CD14-positive monocyte (primary cell): ENCODE results near the gene HDAC4. TPM values are rescaled to one million over a fixed set of nuclear protein-coding genes. Genes with fewer than 3 reads are reported as not detected.

ENCODE experiments used
- DNase-seq, 3 donors: peaks; one replicate each; pipeline ENCODE4 v3.0.0-alpha.2; 2011 to 2022
- H2AFZ ChIP-seq: 2 replicates; pipeline ENCODE4 v1.6.0; 2012; ENCODE audit warnings: mild to moderate bottlenecking, low read depth, low read length, inconsistent platforms; ENCODE audit not compliant: insufficient read depth, poor library complexity, severe bottlenecking
- H3K27ac ChIP-seq, 2 donors: 1 replicate in 1 of 2; 2 replicates in 1 of 2; pipeline ENCODE4 v1.5.1; 2012 to 2013; ENCODE audit warnings: low read length in 2 of 2, control low read depth in 1 of 2, inconsistent platforms in 1 of 2, low read depth in 1 of 2, mild to moderate bottlenecking in 1 of 2
- H3K27me3 ChIP-seq, 2 donors: one replicate each; pipeline versions ENCODE4 v1.6.0 to v1.6.1; 2011 to 2013; ENCODE audit warnings: low read length in 2 of 2; ENCODE audit not compliant: control insufficient read depth in 2 of 2, insufficient read depth in 2 of 2
- H3K36me3 ChIP-seq, 2 donors: replicated peaks in 1 of 2; 1 replicate in 1 of 2; 2 replicates in 1 of 2; pipeline versions ENCODE4 v1.5.1 to v1.6.1; 2012 to 2013; ENCODE audit warnings: low read length in 2 of 2, control low read depth in 1 of 2, inconsistent platforms in 1 of 2, mild to moderate bottlenecking in 1 of 2; ENCODE audit not compliant: insufficient read depth in 2 of 2, control insufficient read depth in 1 of 2
- H3K4me1 ChIP-seq, 2 donors: 1 replicate in 1 of 2; 2 replicates in 1 of 2; pipeline versions ENCODE4 v1.5.1 to v1.6.1; 2012 to 2013; ENCODE audit warnings: low read length in 2 of 2, control low read depth in 1 of 2, inconsistent platforms in 1 of 2, mild to moderate bottlenecking in 1 of 2, moderate library complexity in 1 of 2; ENCODE audit not compliant: insufficient read depth in 2 of 2, control insufficient read depth in 1 of 2
- H3K4me2 ChIP-seq: replicated peaks from 2 replicates; pipeline ENCODE3; 2012; ENCODE audit warnings: low read length, moderate library complexity, mild to moderate bottlenecking; ENCODE audit not compliant: poor library complexity, severe bottlenecking; ENCODE audit errors: extremely low read depth
- H3K4me3 ChIP-seq, 3 experiments: fragments of 200-600 bp in 1 of 3; sonication (generic) in 1 of 3; replicated peaks in 1 of 3; 1 replicate in 2 of 3; 2 replicates in 1 of 3; pipeline ENCODE4 v1.5.1; 2011 to 2013; ENCODE audit warnings: low read length in 3 of 3, mild to moderate bottlenecking in 3 of 3, control low read depth in 2 of 3, low read depth in 2 of 3, inconsistent platforms in 1 of 3, moderate library complexity in 1 of 3
- H3K79me2 ChIP-seq: 2 replicates; pipeline ENCODE4 v1.6.0; 2012; ENCODE audit warnings: mild to moderate bottlenecking, control low read depth, inconsistent platforms, low read length, moderate library complexity; ENCODE audit not compliant: insufficient read depth
- H3K9ac ChIP-seq: 2 replicates; pipeline ENCODE4 v1.6.0; 2017; ENCODE audit warnings: low read length, mild to moderate bottlenecking; ENCODE audit not compliant: insufficient read depth, poor library complexity, severe bottlenecking
- H3K9me3 ChIP-seq, 2 donors: replicated peaks in 1 of 2; 1 replicate in 1 of 2; 2 replicates in 1 of 2; pipeline versions ENCODE4 v1.5.1 to v1.6.1; 2012 to 2013; ENCODE audit warnings: low read length in 2 of 2, control low read depth in 1 of 2; ENCODE audit not compliant: control insufficient read depth in 1 of 2, insufficient read depth in 1 of 2
- H4K20me1 ChIP-seq: 2 replicates; pipeline ENCODE4 v1.6.0; 2012; ENCODE audit warnings: mild to moderate bottlenecking, low read length, control low read depth, moderate library complexity; ENCODE audit not compliant: insufficient read depth
- H3K27ac Mint-ChIP-seq, 7 donors: one replicate each; pipeline ENCODE4 v1.8.0; 2020; ENCODE audit warnings: mild to moderate bottlenecking in 7 of 7, mixed read lengths in 7 of 7, moderate library complexity in 6 of 7, inconsistent platforms in 2 of 7
- H3K27me3 Mint-ChIP-seq, 3 donors: one replicate each; pipeline ENCODE4 v1.8.0; 2021 to 2022; ENCODE audit warnings: low read depth in 3 of 3, mild to moderate bottlenecking in 3 of 3, mixed read lengths in 3 of 3, moderate library complexity in 3 of 3, inconsistent platforms in 1 of 3
- H3K36me3 Mint-ChIP-seq, 2 donors: one replicate each; pipeline ENCODE4 v1.8.0; 2020; ENCODE audit warnings: mixed read lengths in 2 of 2, inconsistent platforms in 1 of 2, mild to moderate bottlenecking in 1 of 2
- H3K4me1 Mint-ChIP-seq: one replicate; pipeline ENCODE4 v1.8.0; 2020; ENCODE audit warnings: mild to moderate bottlenecking, mixed read lengths
- H3K4me3 Mint-ChIP-seq, 2 donors: one replicate each; pipeline ENCODE4 v1.8.0; 2020; ENCODE audit warnings: mild to moderate bottlenecking in 2 of 2, mixed read lengths in 2 of 2, moderate library complexity in 1 of 2
- H3K9me3 Mint-ChIP-seq, 7 donors: one replicate each; pipeline ENCODE4 v1.8.0; 2020 to 2022; ENCODE audit warnings: mixed read lengths in 7 of 7, mild to moderate bottlenecking in 6 of 7, moderate library complexity in 6 of 7, inconsistent platforms in 2 of 7
- WGBS: methylation state at CpG from one replicate; pipeline ENCODE4 v1.1.5; 2013; ENCODE audit warnings: missing lambda C conversion rate; ENCODE audit not compliant: insufficient coverage; 5-methylcytosine and 5-hydroxymethylcytosine counted together
- intact Hi-C, 2 donors: fragments of 100-400 bp; cut with micrococcal nuclease; formaldehyde crosslinking; loops; one replicate each; pipeline versions ENCODE4 v1.15.0 to v1.15.1; 2023
- polyA plus RNA-seq, 3 donors: library from polyadenylated mRNA; depleted of rRNA in 1 of 3; unstranded in 2 of 3; stranded (reverse) in 1 of 3; fragments of 300-500 nt in 2 of 3; fragments of >200 nt in 1 of 3; fragmentation: Illumina TruSeq in 2 of 3; gene quantifications; 1 replicate in 2 of 3; 2 replicates in 1 of 3; pipeline ENCODE4 v1.2.3, GENCODE V29; 2012 to 2021
- TF ChIP-seq, protein P1 (sequence below): fragments of 200-600 bp; IDR thresholded peaks from one replicate; pipeline ENCODE4 v1.8.0; 2022; ENCODE audit warnings: antibody characterized with exemption, mild to moderate bottlenecking

The HDAC4 gene
- polyA plus RNA-seq, 3 donors, result 3.3 to 23.0 (median 4.5) TPM

GRCh38 chr2:239240414-239240881 lies 160.4 kb downstream of the HDAC4 start:
- H3K27me3 ChIP-seq, result no peaks in the 10 kb centered on the region
- H3K4me1 Mint-ChIP-seq, result peaks cover 95% of the 10 kb centered on the region
- H3K4me1 ChIP-seq, result peaks cover 89 to 100% of the 10 kb centered on the region in 2 donors
- peak overlapping the region; percentile 87 to 90 for H3K27ac ChIP-seq
- H3K79me2 ChIP-seq, result peaks cover 100% of the 10 kb centered on the region
- DNase-seq, result peak in 2 of 3 donors; percentile 50 to 67
- peaks cover 0 to 3% (median 0%) of the 10 kb centered on the region in 7 donors for H3K9me3 Mint-ChIP-seq
- intact Hi-C loops, result loop anchor here in 1 of 2 donors (2.0 kb wide), 1 partner anchor 14 kb away; no protein-coding TSS in a partner anchor
- H3K36me3 Mint-ChIP-seq, result peaks cover 13 to 31% of the 10 kb centered on the region in 2 donors
- H4K20me1 ChIP-seq, result no peaks in the 10 kb centered on the region
- peak overlapping the region; percentile 78 to 89 for H3K4me3 Mint-ChIP-seq
- H3K4me3 ChIP-seq, result peak overlapping the region; percentile 14 to 72 (median 19)
- peaks cover 0 to under 1% of the 10 kb centered on the region in 2 donors for H3K36me3 ChIP-seq
- TF ChIP-seq, protein P1, sequence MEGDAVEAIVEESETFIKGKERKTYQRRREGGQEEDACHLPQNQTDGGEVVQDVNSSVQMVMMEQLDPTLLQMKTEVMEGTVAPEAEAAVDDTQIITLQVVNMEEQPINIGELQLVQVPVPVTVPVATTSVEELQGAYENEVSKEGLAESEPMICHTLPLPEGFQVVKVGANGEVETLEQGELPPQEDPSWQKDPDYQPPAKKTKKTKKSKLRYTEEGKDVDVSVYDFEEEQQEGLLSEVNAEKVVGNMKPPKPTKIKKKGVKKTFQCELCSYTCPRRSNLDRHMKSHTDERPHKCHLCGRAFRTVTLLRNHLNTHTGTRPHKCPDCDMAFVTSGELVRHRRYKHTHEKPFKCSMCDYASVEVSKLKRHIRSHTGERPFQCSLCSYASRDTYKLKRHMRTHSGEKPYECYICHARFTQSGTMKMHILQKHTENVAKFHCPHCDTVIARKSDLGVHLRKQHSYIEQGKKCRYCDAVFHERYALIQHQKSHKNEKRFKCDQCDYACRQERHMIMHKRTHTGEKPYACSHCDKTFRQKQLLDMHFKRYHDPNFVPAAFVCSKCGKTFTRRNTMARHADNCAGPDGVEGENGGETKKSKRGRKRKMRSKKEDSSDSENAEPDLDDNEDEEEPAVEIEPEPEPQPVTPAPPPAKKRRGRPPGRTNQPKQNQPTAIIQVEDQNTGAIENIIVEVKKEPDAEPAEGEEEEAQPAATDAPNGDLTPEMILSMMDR, result no peak
- H2AFZ ChIP-seq, result no peak overlapping the region
- 17% methylated on average over 12 of the region's 15 CpGs for WGBS
- peak overlapping the region; percentile 91 to 95 (median 94) for H3K27ac Mint-ChIP-seq
- H3K4me2 ChIP-seq, result peak overlapping the region; percentile 87
- peaks cover 0 to 3% (median 1%) of the 10 kb centered on the region in 3 donors for H3K27me3 Mint-ChIP-seq
- H3K9ac ChIP-seq, result peak overlapping the region; percentile 52
- H3K9me3 ChIP-seq, result no peaks in the 10 kb centered on the region

DNA sequence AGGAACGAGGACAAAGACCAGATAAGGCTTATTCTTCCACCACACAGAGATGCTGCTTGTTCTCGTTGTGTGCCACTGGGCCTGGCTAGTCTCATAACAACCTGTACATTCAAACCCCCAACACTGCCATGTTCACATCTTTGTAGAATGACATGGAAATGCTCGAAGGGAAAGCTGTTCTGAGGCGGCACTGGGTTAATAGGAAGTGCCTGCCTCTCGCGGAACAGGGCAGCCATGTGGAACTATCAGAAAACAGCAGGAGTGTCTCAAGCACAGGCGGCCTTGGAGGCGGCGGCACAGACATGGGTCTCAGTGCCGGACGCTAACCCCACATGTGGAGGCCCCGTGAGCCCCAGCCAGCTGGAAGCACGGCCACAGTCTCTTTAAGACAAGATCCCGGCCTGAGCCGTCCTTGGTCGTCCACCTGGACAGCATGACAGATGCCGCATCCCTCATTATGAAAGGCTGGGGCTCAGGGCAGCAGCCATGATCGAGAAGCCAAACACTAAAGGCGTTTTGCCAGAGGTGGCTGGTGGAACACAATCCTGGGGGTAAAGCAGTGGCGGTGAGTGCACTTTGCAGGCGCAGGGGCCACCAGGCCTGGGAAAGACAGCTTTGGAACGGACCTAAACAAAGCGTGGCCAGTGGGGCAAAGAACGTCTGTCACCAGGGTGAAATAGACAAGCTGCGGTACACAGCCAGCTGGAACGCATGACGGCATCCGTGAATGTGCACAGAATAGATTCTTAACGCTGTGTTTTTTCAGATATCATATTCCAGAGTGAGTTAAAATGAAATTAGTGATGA lies 161.0 kb downstream of the HDAC4 start:
- intact Hi-C loops, result loop anchor here in 1 of 2 donors (2.0 kb wide), 1 partner anchor 15 kb away; no protein-coding TSS in a partner anchor
- Mint-ChIP-seq H3K9me3 (peaks cover 0 to 3% (median 0%) of the 10 kb centered on the region in 7 donors), H3K27ac (peak overlapping the region; percentile 91 to 95 (median 94)), H3K4me1 (peaks cover 95% of the 10 kb centered on the region), H3K27me3 (peaks cover 0 to 3% (median 1%) of the 10 kb centered on the region in 3 donors), H3K36me3 (peaks cover 14 to 32% of the 10 kb centered on the region in 2 donors), H3K4me3 (peak overlapping the region; percentile 78 to 89)
- Histone ChIP-seq H3K79me2 (peaks cover 100% of the 10 kb centered on the region), H3K36me3 (peaks cover 0 to 7% of the 10 kb centered on the region in 2 donors), H3K27me3 (no peaks in the 10 kb centered on the region), H3K4me3 (peak overlapping the region in 2 of 3 experiments; percentile 14 to 72), H2AFZ (peak overlapping the region; percentile 7), H3K4me2 (peak overlapping the region; percentile 87), H3K4me1 (peaks cover 91 to 100% of the 10 kb centered on the region in 2 donors), H3K9ac (peak overlapping the region; percentile 52), H3K27ac (peak overlapping the region; percentile 87 to 90), H4K20me1 (no peaks in the 10 kb centered on the region), H3K9me3 (no peaks in the 10 kb centered on the region)
- 46% methylated on average over 26 of the region's 29 CpGs for WGBS
- TF ChIP-seq, protein P1, result no peak
- peak in 1 of 3 donors; percentile 51 for DNase-seq
